ENCODE data around the gene OR8S1. TPM values are rescaled to one million over a fixed set of nuclear protein-coding genes. Genes with fewer than 3 reads are reported as not detected.
"Not testable (repeated sequence)": the region's sequence is repeated elsewhere in the genome, so short reads cannot be mapped to it uniquely, and the experiment has no call there.

OR8S1 gene
- total RNA-seq, 1 donor from 2014 or later = not detected

GRCh38 chr12:48489012-48489411 is 36.4 kb upstream of the OR8S1 start:
- H3K9me3 Mint-ChIP-seq (ENCODE audit: unreplicated experiment) = no peaks in the 10 kb centered on the region
- no peak overlapping the region for H3K27ac Mint-ChIP-seq (ENCODE audit: unreplicated experiment)
- no peaks in the 10 kb centered on the region for H3K4me1 Mint-ChIP-seq (ENCODE audit: unreplicated experiment)
- TF ChIP-seq CTCF (IDR thresholded peaks at IDR 0.05) = no peak
- no peaks in the 10 kb centered on the region for H3K36me3 Mint-ChIP-seq (ENCODE audit: unreplicated experiment)
- H3K27me3 Mint-ChIP-seq (ENCODE audit: unreplicated experiment) = no peaks in the 10 kb centered on the region
- no peak overlapping the region for H3K4me3 Mint-ChIP-seq (ENCODE audit: unreplicated experiment)
- DNase-seq (ENCODE audit: extremely low spot score, unreplicated experiment) = no peak

GRCh38 chr12:48489456-48489855 is 36.0 kb upstream of the OR8S1 start:
- not testable (repeated sequence) for H3K27me3 Mint-ChIP-seq (ENCODE audit: unreplicated experiment); DNase-seq (ENCODE audit: extremely low spot score, unreplicated experiment); H3K9me3 Mint-ChIP-seq (ENCODE audit: unreplicated experiment); H3K4me1 Mint-ChIP-seq (ENCODE audit: unreplicated experiment); H3K27ac Mint-ChIP-seq (ENCODE audit: unreplicated experiment); H3K36me3 Mint-ChIP-seq (ENCODE audit: unreplicated experiment); H3K4me3 Mint-ChIP-seq (ENCODE audit: unreplicated experiment)

- H3K27me3 Mint-ChIP-seq (ENCODE audit: unreplicated experiment); H3K9me3 Mint-ChIP-seq (ENCODE audit: unreplicated experiment); DNase-seq (ENCODE audit: extremely low spot score, unreplicated experiment): not testable (repeated sequence)
These were observed 25.2 kb upstream of the OR8S1 start for GRCh38 chr12:48500281-48500680.

GRCh38 chr12:48506836-48507235 is 18.6 kb upstream of the OR8S1 start:
- H3K4me3 Mint-ChIP-seq (ENCODE audit: unreplicated experiment); DNase-seq (ENCODE audit: extremely low spot score, unreplicated experiment); H3K9me3 Mint-ChIP-seq (ENCODE audit: unreplicated experiment); H3K36me3 Mint-ChIP-seq (ENCODE audit: unreplicated experiment); H3K27ac Mint-ChIP-seq (ENCODE audit: unreplicated experiment); H3K4me1 Mint-ChIP-seq (ENCODE audit: unreplicated experiment): not testable (repeated sequence)
- H3K27me3 Mint-ChIP-seq (ENCODE audit: unreplicated experiment) = peaks cover 13% of the 10 kb centered on the region

More at GRCh38 chr12:48500281-48500680, 25.2 kb upstream of the OR8S1 start:
- not testable (repeated sequence) for H3K4me1 Mint-ChIP-seq (ENCODE audit: unreplicated experiment); H3K4me3 Mint-ChIP-seq (ENCODE audit: unreplicated experiment); H3K36me3 Mint-ChIP-seq (ENCODE audit: unreplicated experiment); H3K27ac Mint-ChIP-seq (ENCODE audit: unreplicated experiment)

- Mint-ChIP-seq H3K4me3 (ENCODE audit: unreplicated experiment) (no peak overlapping the region), H3K27ac (ENCODE audit: unreplicated experiment) (no peak overlapping the region), H3K9me3 (ENCODE audit: unreplicated experiment) (no peaks in the 10 kb centered on the region), H3K36me3 (ENCODE audit: unreplicated experiment) (no peaks in the 10 kb centered on the region), H3K4me1 (ENCODE audit: unreplicated experiment) (no peaks in the 10 kb centered on the region), H3K27me3 (ENCODE audit: unreplicated experiment) (peaks cover 13% of the 10 kb centered on the region)
- no peak for DNase-seq (ENCODE audit: extremely low spot score, unreplicated experiment)
- no peak for TF ChIP-seq CTCF (IDR thresholded peaks at IDR 0.05)
These were observed 16.4 kb upstream of the OR8S1 start for GRCh38 chr12:48508987-48509386.

GRCh38 chr12:48510111-48510510 is 15.3 kb upstream of the OR8S1 start:
- peaks cover 11% of the 10 kb centered on the region for H3K27me3 Mint-ChIP-seq (ENCODE audit: unreplicated experiment)
- DNase-seq (ENCODE audit: extremely low spot score, unreplicated experiment) = no peak
- H3K9me3 Mint-ChIP-seq (ENCODE audit: unreplicated experiment) = no peaks in the 10 kb centered on the region
- H3K4me1 Mint-ChIP-seq (ENCODE audit: unreplicated experiment) = no peaks in the 10 kb centered on the region
- H3K36me3 Mint-ChIP-seq (ENCODE audit: unreplicated experiment) = no peaks in the 10 kb centered on the region
- no peak overlapping the region for H3K27ac Mint-ChIP-seq (ENCODE audit: unreplicated experiment)
- TF ChIP-seq CTCF (IDR thresholded peaks at IDR 0.05) = no peak
- no peak overlapping the region for H3K4me3 Mint-ChIP-seq (ENCODE audit: unreplicated experiment)

GRCh38 chr12:48512855-48513254 is 12.6 kb upstream of the OR8S1 start:
- TF ChIP-seq CTCF (IDR thresholded peaks at IDR 0.05) = no peak
- H3K4me1 Mint-ChIP-seq (ENCODE audit: unreplicated experiment) = no peaks in the 10 kb centered on the region
- no peaks in the 10 kb centered on the region for H3K36me3 Mint-ChIP-seq (ENCODE audit: unreplicated experiment)
- peaks cover 7% of the 10 kb centered on the region for H3K27me3 Mint-ChIP-seq (ENCODE audit: unreplicated experiment)
- no peak for DNase-seq (ENCODE audit: extremely low spot score, unreplicated experiment)
- H3K4me3 Mint-ChIP-seq (ENCODE audit: unreplicated experiment) = no peak overlapping the region
- no peak overlapping the region for H3K27ac Mint-ChIP-seq (ENCODE audit: unreplicated experiment)
- no peaks in the 10 kb centered on the region for H3K9me3 Mint-ChIP-seq (ENCODE audit: unreplicated experiment)
